ENCODE results near the gene ATP9B. TPM values are rescaled to one million over a fixed set of nuclear protein-coding genes. Genes with fewer than 3 reads are reported as not detected.
"Not testable (repeated sequence)": the region's sequence is repeated elsewhere in the genome, so short reads cannot be mapped to it uniquely, and the experiment has no call there.

The ATP9B gene
- total and polyA plus RNA-seq, 10 donors, result 7.5 to 58.4 (median 42.7) TPM

- no peak overlapping the region for H3K4me3 ChIP-seq
- peaks cover 0 to 70% (median 14%) of the 10 kb centered on the region in 6 donors for H3K36me3 ChIP-seq
- TF ChIP-seq CTCF (IDR thresholded peaks at IDR 0.05 in 8 of 11, conservative IDR thresholded peaks at IDR 0.05 in 3 of 11) (no peak), POLR2AphosphoS5 (IDR thresholded peaks at IDR 0.05) (peak in 1 of 3 donors; percentile 13)
- no peak overlapping the region for H3K27ac ChIP-seq
- no peak for DNase-seq
- intact Hi-C loops (cut with DNase I; ENCODE audit: low total_unique reads), result no loop called here
- no peaks in the 10 kb centered on the region for H3K9me3 ChIP-seq
- WGBS, 5 donors, result 93 to 97% (median 94%) methylated on average over 11 of the region's 11 CpGs
- no peaks in the 10 kb centered on the region for H3K27me3 ChIP-seq (replicated peaks in 1 of 7)
- peaks cover 0 to 20% (median 11%) of the 10 kb centered on the region in 6 donors for H3K4me1 ChIP-seq
These were observed 209.7 kb downstream of the ATP9B start for GRCh38 chr18:79278896-79279295.

GRCh38 chr18:79283131-79283810, 214.1 kb downstream of the ATP9B start:
- H3K4me3 ChIP-seq, result no peak overlapping the region
- no peaks in the 10 kb centered on the region for H3K27me3 ChIP-seq (replicated peaks in 1 of 7)
- TF ChIP-seq POLR2AphosphoS5 (IDR thresholded peaks at IDR 0.05) (no peak), CTCF (IDR thresholded peaks at IDR 0.05 in 8 of 11, conservative IDR thresholded peaks at IDR 0.05 in 3 of 11) (no peak), POLR2A (IDR thresholded peaks at IDR 0.05) (no peak)
- H3K27ac ChIP-seq, result no peak overlapping the region
- DNase-seq, result no peak
- peaks cover 0 to 58% (median 12%) of the 10 kb centered on the region in 6 donors for H3K36me3 ChIP-seq
- intact Hi-C loops (cut with DNase I; ENCODE audit: low total_unique reads), result no loop called here
- H3K9me3 ChIP-seq, result peaks cover 0 to 7% (median 0%) of the 10 kb centered on the region in 8 donors
- WGBS, 5 donors, result 93 to 95% (median 94%) methylated on average over 11 of the region's 11 CpGs
- H3K4me1 ChIP-seq, result no peaks in the 10 kb centered on the region

- intact Hi-C loops (cut with DNase I; ENCODE audit: low total_unique reads), result no loop called here
- no peaks in the 10 kb centered on the region for H3K4me1 ChIP-seq
- no peak overlapping the region for H3K4me3 ChIP-seq
- whole genome bisulfite sequencing, 5 donors, result 85 to 95% (median 90%) methylated on average over 4 of the region's 4 CpGs
- H3K27ac ChIP-seq, result no peak overlapping the region
- TF ChIP-seq POLR2A (IDR thresholded peaks at IDR 0.05), result no peak
- TF ChIP-seq POLR2AphosphoS5 (IDR thresholded peaks at IDR 0.05), result no peak
- H3K27me3 ChIP-seq (replicated peaks in 1 of 7), result no peaks in the 10 kb centered on the region
- peaks cover 0 to 51% (median 10%) of the 10 kb centered on the region in 6 donors for H3K36me3 ChIP-seq
- peaks cover 0 to 7% (median 0%) of the 10 kb centered on the region in 8 donors for H3K9me3 ChIP-seq
- no peak for DNase-seq
These were observed 214.7 kb downstream of the ATP9B start for GRCh38 chr18:79283929-79284328.

GRCh38 chr18:79285191-79285590, 216.0 kb downstream of the ATP9B start:
- H3K27me3 ChIP-seq (replicated peaks in 1 of 7); H3K9me3 ChIP-seq; H3K27ac ChIP-seq; H3K4me3 ChIP-seq; H3K4me1 ChIP-seq; intact Hi-C loops (cut with DNase I; ENCODE audit: low total_unique reads); DNase-seq: not testable (repeated sequence)
- peaks cover 0 to 38% (median 10%) of the 10 kb centered on the region in 6 donors for H3K36me3 ChIP-seq
- WGBS, 5 donors, result 100% methylated on average over 1 of the region's 1 CpG

GRCh38 chr18:79290409-79290808, 221.2 kb downstream of the ATP9B start:
- H3K9me3 ChIP-seq; H3K4me1 ChIP-seq; H3K27me3 ChIP-seq (replicated peaks in 1 of 7); intact Hi-C loops (cut with DNase I; ENCODE audit: low total_unique reads); H3K27ac ChIP-seq; H3K4me3 ChIP-seq; DNase-seq: not testable (repeated sequence)
- peaks cover 0 to 42% (median 3%) of the 10 kb centered on the region in 6 donors for H3K36me3 ChIP-seq
- 92 to 99% (median 97%) methylated on average over 15 of the region's 15 CpGs for WGBS, 5 donors

Data from spleen (tissue), 11 donors.